Naive thymus-derived CD4-positive, alpha-beta T cell (primary cell): ENCODE data around the gene AOPEP. TPM values are rescaled to one million over a fixed set of nuclear protein-coding genes. Genes with fewer than 3 reads are reported as not detected.

Source experiments
- ATAC-seq: fragments of 150-1000 bp; cut with Tn5 transposase; 2 replicates; pipeline ENCODE4 v1.10.0; 2021; ENCODE audit warnings: mild to moderate bottlenecking, moderate library complexity
- CTCF ChIA-PET: fragments of 350-600 bp; sonication (Branson Sonifier 250); formaldehyde crosslinking; loops from one replicate; lab custom pipeline; 2021; ENCODE audit warnings: antibody characterized with exemption; lab: Charles Lee
- POLR2A ChIA-PET: fragments of 350-600 bp; sonication (Branson Sonifier 250); formaldehyde crosslinking; loops from one replicate; lab custom pipeline; 2021; ENCODE audit warnings: antibody characterized with exemption, inconsistent platforms; lab: Charles Lee
- DNase-seq, 9 donors: peaks; one replicate each; pipeline versions ENCODE4 v3.0.0 to v3.0.0-alpha.2; 2020 to 2022; ENCODE audit warnings: mixed read lengths in 1 of 9
- H3K27ac ChIP-seq: one replicate; pipeline ENCODE4 v1.7.0; 2013; ENCODE audit warnings: mild to moderate bottlenecking, low read depth, low read length, moderate library complexity
- H3K27me3 ChIP-seq, 2 donors: one replicate each; pipeline ENCODE4 v1.7.0; 2013; ENCODE audit warnings: low read length in 2 of 2, mild to moderate bottlenecking in 2 of 2, moderate library complexity in 2 of 2; ENCODE audit not compliant: control insufficient read depth in 2 of 2, insufficient read depth in 2 of 2
- H3K36me3 ChIP-seq, 3 experiments: 1 replicate in 2 of 3; 2 replicates in 1 of 3; pipeline ENCODE4 v1.7.0; 2013; ENCODE audit warnings: low read length in 3 of 3, mild to moderate bottlenecking in 3 of 3, moderate library complexity in 1 of 3; ENCODE audit not compliant: insufficient read depth in 3 of 3, control insufficient read depth in 2 of 3
- H3K4me1 ChIP-seq, 2 donors: one replicate each; pipeline ENCODE4 v1.7.0; 2013; ENCODE audit warnings: low read length in 2 of 2, mild to moderate bottlenecking in 2 of 2, moderate library complexity in 1 of 2; ENCODE audit not compliant: control insufficient read depth in 2 of 2, insufficient read depth in 2 of 2
- H3K4me3 ChIP-seq: 2 replicates; pipeline ENCODE4 v1.7.0; 2013; ENCODE audit warnings: mild to moderate bottlenecking, low read length
- H3K9me3 ChIP-seq, 3 experiments: 1 replicate in 2 of 3; 2 replicates in 1 of 3; pipeline ENCODE4 v1.7.0; 2013; ENCODE audit warnings: low read length in 3 of 3; ENCODE audit not compliant: control insufficient read depth in 2 of 3
- H3K27ac Mint-ChIP-seq, 9 donors: one replicate each; pipeline ENCODE4 v1.8.0; 2020 to 2022; ENCODE audit warnings: mixed read lengths in 9 of 9, mild to moderate bottlenecking in 8 of 9, moderate library complexity in 5 of 9, inconsistent platforms in 2 of 9
- H3K27me3 Mint-ChIP-seq, 5 donors: one replicate each; pipeline ENCODE4 v1.8.0; 2021 to 2022; ENCODE audit warnings: mixed read lengths in 5 of 5, mild to moderate bottlenecking in 1 of 5
- H3K36me3 Mint-ChIP-seq, 5 donors: one replicate each; pipeline ENCODE4 v1.8.0; 2020 to 2022; ENCODE audit warnings: mixed read lengths in 5 of 5, mild to moderate bottlenecking in 3 of 5, inconsistent platforms in 1 of 5
- H3K4me1 Mint-ChIP-seq, 7 donors: one replicate each; pipeline ENCODE4 v1.8.0; 2020 to 2022; ENCODE audit warnings: mixed read lengths in 7 of 7, mild to moderate bottlenecking in 3 of 7, inconsistent platforms in 1 of 7
- H3K4me3 Mint-ChIP-seq, 10 donors: one replicate each; pipeline ENCODE4 v1.8.0; 2020 to 2022; ENCODE audit warnings: mild to moderate bottlenecking in 10 of 10, mixed read lengths in 10 of 10, moderate library complexity in 6 of 10, inconsistent platforms in 2 of 10
- H3K9me3 Mint-ChIP-seq, 11 donors: one replicate each; pipeline ENCODE4 v1.8.0; 2020 to 2022; ENCODE audit warnings: mixed read lengths in 11 of 11, mild to moderate bottlenecking in 4 of 11, inconsistent platforms in 1 of 11, moderate library complexity in 1 of 11
- intact Hi-C, 2 donors: fragments of 100-400 bp; cut with micrococcal nuclease; formaldehyde crosslinking; loops; one replicate each; pipeline ENCODE4 v1.15.1; 2023
- polyA plus RNA-seq, 2 donors: library from polyadenylated mRNA; unstranded; fragments of 300-500 nt; fragmentation: Illumina TruSeq; gene quantifications; one replicate each; pipeline ENCODE4 v1.2.3, GENCODE V29; 2021
- total RNA-seq, 6 experiments: library from RNA in 5 of 6; stranded (reverse) in 5 of 6; gene quantifications; 1 replicate in 5 of 6; 2 replicates in 1 of 6; pipeline ENCODE4 v1.2.3 and lab custom pipeline; 2021 to 2026

Gene AOPEP
- total and polyA plus RNA-seq, 7 experiments from 2014 or later = 5.7 to 19.0 (median 13.6) TPM

DNA sequence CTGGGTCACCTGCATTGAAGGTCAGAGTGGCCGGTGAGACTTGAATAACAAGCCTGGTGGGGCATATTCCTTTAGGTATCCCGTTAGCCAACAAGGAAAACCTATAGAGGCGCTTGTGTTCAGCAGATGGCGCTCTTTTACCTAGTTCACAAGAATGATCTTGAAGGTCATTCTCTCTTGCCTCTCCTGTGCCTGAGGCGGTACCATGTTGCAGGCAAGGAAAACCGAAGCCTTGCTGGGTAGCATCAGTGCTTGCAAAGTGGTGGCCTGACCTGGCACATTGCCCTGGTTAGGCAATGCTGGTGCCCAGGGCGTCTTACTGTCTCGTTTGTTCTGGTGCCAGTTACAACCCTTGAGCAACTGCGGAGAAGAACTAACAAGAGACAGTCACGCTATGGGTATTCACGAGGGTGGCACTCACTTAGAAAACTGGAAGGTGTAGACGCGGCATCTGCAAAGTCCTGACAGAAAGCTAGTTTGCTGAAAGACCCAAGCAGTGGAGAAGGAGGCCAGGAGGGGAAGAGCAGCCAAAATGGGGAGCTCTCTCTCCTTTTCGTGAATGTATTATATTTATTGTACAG lies 56.7 kb downstream of the AOPEP start:
- ATAC-seq (peak; percentile 61), DNase-seq (peak in 6 of 9 donors; percentile 10 to 31 (median 20))
- POLR2A ChIA-PET = interaction anchor here (0.7 kb wide), 1 partner anchor 345 kb away, joined by 3 read pairs; no protein-coding TSS in a partner anchor
- Histone ChIP-seq H3K36me3 (no peaks in the 10 kb centered on the region), H3K4me3 (no peak overlapping the region), H3K27ac (no peak overlapping the region), H3K9me3 (no peaks in the 10 kb centered on the region), H3K4me1 (no peaks in the 10 kb centered on the region), H3K27me3 (no peaks in the 10 kb centered on the region)
- CTCF ChIA-PET = interaction anchor here (0.8 to 4.2 kb wide), 3 partner anchors 345 to 348 kb away, joined by 4 to 23 read pairs (median 8); no protein-coding TSS in a partner anchor
- Mint-ChIP-seq H3K4me1 (peaks cover 0 to 14% (median 6%) of the 10 kb centered on the region in 7 donors), H3K36me3 (peaks cover 0 to 6% (median 3%) of the 10 kb centered on the region in 5 donors), H3K27me3 (no peaks in the 10 kb centered on the region), H3K27ac (no peak overlapping the region), H3K4me3 (no peak overlapping the region), H3K9me3 (no peaks in the 10 kb centered on the region)
- intact Hi-C loops = loop anchor here (1.0 to 10.0 kb wide), 5 partner anchors 135 to 1432 kb away; no protein-coding TSS in a partner anchor

DNA sequence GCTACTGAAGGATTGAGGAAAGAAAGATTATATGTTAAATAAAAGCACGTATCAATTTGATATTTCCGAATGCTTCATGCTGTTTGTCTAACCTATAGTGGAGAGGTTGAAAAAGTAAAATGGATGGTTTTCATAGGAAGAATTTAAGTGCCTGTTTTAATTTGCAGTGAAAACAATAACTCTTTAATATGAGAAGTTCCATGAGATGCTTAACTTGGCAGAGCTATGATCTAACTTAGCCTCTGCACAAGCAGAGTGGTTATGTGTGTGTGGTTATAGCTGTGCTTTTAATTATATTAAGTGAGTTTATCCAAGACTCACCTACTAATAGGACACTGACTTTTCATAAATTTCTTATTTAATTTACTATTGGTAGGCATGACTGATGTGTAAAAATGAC lies 57.4 kb downstream of the AOPEP start:
- Histone ChIP-seq H3K9me3 (no peaks in the 10 kb centered on the region), H3K4me3 (no peak overlapping the region), H3K36me3 (no peaks in the 10 kb centered on the region), H3K27me3 (no peaks in the 10 kb centered on the region), H3K27ac (no peak overlapping the region), H3K4me1 (no peaks in the 10 kb centered on the region)
- Mint-ChIP-seq H3K27me3 (no peaks in the 10 kb centered on the region), H3K4me3 (no peak overlapping the region), H3K27ac (no peak overlapping the region), H3K9me3 (no peaks in the 10 kb centered on the region), H3K4me1 (peaks cover 0 to 14% (median 6%) of the 10 kb centered on the region in 7 donors), H3K36me3 (peaks cover 0 to 6% (median 3%) of the 10 kb centered on the region in 5 donors)
- intact Hi-C loops = loop anchor here (1.0 to 10.0 kb wide), 5 partner anchors 134 to 1431 kb away; no protein-coding TSS in a partner anchor
- ATAC-seq (no peak), DNase-seq (no peak)
- ChIA-PET CTCF (interaction anchor here (0.8 to 4.2 kb wide), 2 partner anchors 345 to 348 kb away, joined by 4 to 23 read pairs; no protein-coding TSS in a partner anchor), POLR2A (interaction anchor here (0.7 kb wide), 1 partner anchor 344 kb away, joined by 3 read pairs; no protein-coding TSS in a partner anchor)

DNA sequence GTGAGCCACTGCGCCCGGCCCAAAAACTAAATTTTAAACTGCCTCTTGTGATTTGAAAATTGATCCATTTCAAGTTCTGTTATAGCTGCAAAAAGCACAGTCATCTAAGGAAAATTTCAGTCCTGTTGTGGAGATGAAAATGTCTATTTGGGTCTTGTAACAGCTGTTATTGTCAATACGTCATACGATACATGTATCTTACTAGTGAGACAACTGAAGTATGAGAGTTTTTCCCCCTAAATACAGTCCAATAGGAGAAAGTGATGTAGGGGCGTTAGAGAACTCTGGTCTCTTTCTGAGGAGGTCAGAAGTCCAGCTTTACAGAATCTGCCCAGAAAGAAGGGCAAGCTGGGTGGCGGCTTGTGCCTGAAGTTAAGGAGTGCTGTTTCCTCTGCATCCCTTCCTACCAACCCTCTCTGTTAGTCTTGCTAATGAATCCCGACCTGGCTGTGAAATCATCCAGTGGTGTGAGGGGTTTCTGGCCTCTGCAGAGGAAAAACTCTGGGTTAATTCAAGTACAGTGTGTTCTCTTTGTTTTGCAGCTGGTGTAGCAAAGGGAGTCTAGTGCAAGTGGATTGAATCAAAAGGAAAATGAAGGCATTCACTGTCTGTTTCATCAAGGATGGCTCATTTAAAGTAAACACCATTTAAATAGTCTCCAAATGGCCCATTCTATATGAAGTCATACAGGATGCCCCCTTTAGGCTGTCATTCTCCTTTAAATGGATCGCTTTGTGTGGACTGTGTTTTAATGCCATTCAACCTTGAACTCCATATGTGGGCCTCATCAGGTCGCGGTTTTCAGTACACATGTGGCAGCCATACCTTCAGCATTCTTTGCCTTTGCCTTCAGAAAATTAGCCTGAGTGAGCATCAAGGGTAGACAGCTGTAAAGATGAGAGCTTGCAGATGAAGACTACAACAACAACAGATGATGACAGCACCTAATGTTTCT lies 59.0 kb downstream of the AOPEP start:
- Histone ChIP-seq H3K9me3 (no peaks in the 10 kb centered on the region), H3K4me1 (no peaks in the 10 kb centered on the region), H3K4me3 (no peak overlapping the region), H3K27ac (no peak overlapping the region), H3K36me3 (no peaks in the 10 kb centered on the region), H3K27me3 (no peaks in the 10 kb centered on the region)
- intact Hi-C loops = loop anchor here in 1 of 2 donors (10.0 kb wide), 1 partner anchor 1429 kb away; no protein-coding TSS in a partner anchor
- POLR2A ChIA-PET = no interaction called here
- Mint-ChIP-seq H3K27ac (no peak overlapping the region), H3K27me3 (no peaks in the 10 kb centered on the region), H3K36me3 (peaks cover 0 to 6% (median 4%) of the 10 kb centered on the region in 5 donors), H3K9me3 (no peaks in the 10 kb centered on the region), H3K4me1 (peaks cover 0 to 12% (median 6%) of the 10 kb centered on the region in 7 donors), H3K4me3 (no peak overlapping the region)
- DNase-seq (no peak), ATAC-seq (no peak)
- CTCF ChIA-PET = interaction anchor here (4.2 kb wide), 1 partner anchor 343 kb away, joined by 23 read pairs; no protein-coding TSS in a partner anchor

DNA sequence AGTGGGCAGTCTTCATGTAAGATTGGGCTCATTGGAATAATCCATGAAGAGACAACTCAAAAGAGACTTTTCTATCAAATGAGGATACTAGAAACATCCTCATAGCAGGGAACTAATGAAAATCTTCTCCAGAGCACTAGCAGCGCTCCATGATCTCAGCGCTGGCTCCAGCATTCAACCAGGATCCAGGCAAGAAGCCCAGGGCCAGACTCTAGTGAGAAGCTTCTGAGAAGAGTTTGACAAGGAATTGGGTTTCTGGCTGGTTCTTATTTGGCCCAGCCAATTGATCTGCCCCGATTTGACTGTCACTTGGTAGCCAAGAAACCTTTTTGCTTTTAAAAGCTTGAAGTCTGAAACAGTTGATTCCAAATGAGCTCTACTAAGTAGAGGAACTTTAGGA lies 60.1 kb downstream of the AOPEP start:
- peaks cover 0 to 15% (median 5%) of the 10 kb centered on the region in 5 donors for H3K36me3 Mint-ChIP-seq
- no peaks in the 10 kb centered on the region for H3K27me3 ChIP-seq
- ChIA-PET CTCF (no interaction called here), POLR2A (no interaction called here)
- DNase-seq (no peak), ATAC-seq (no peak)
- no peak overlapping the region for H3K27ac ChIP-seq
- H3K9me3 Mint-ChIP-seq = no peaks in the 10 kb centered on the region
- no peaks in the 10 kb centered on the region for H3K36me3 ChIP-seq
- H3K4me1 ChIP-seq = no peaks in the 10 kb centered on the region
- peak overlapping the region in 1 of 9 donors; percentile 13 for H3K27ac Mint-ChIP-seq
- peak overlapping the region in 1 of 10 donors; percentile 3 for H3K4me3 Mint-ChIP-seq
- H3K4me3 ChIP-seq = no peak overlapping the region
- no peaks in the 10 kb centered on the region for H3K27me3 Mint-ChIP-seq
- no peaks in the 10 kb centered on the region for H3K9me3 ChIP-seq
- peaks cover 0 to 9% (median 6%) of the 10 kb centered on the region in 7 donors for H3K4me1 Mint-ChIP-seq
- intact Hi-C loops = loop anchor here in 1 of 2 donors (10.0 kb wide), 1 partner anchor 1428 kb away; no protein-coding TSS in a partner anchor

DNA sequence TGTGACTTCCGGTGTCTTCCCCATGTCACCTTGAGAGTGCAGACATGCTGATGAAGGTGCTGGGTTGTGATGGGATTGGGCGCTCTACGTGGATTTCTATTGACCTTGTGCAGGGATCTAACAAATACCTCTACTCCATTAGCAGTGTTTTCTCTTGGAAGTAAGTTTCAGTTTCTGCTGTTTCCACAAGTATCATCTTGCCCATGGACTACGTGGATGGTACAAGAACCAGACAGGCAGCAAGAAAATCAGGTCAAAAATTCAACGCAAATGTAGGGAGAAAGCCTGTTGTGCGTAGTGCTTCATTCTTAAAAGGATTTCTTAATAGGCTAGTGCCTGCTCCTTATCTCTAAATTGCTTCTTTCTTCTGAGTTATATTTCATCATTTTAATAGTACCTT lies 60.8 kb downstream of the AOPEP start:
- H3K27ac ChIP-seq = no peak overlapping the region
- no peaks in the 10 kb centered on the region for H3K27me3 Mint-ChIP-seq
- H3K27ac Mint-ChIP-seq = no peak overlapping the region
- H3K4me1 Mint-ChIP-seq = peaks cover 0 to 9% (median 6%) of the 10 kb centered on the region in 7 donors
- intact Hi-C loops = loop anchor here in 1 of 2 donors (10.0 kb wide), 1 partner anchor 1428 kb away; no protein-coding TSS in a partner anchor
- no peak for DNase-seq
- H3K4me3 Mint-ChIP-seq = peak overlapping the region in 2 of 10 donors; percentile 3 to 4
- H3K9me3 ChIP-seq = no peaks in the 10 kb centered on the region
- POLR2A ChIA-PET = no interaction called here
- H3K36me3 Mint-ChIP-seq = peaks cover under 1 to 20% (median 5%) of the 10 kb centered on the region in 5 donors
- H3K36me3 ChIP-seq = peaks cover 0 to 2% (median 0%) of the 10 kb centered on the region in 3 experiments
- ATAC-seq = no peak
- CTCF ChIA-PET = no interaction called here
- H3K27me3 ChIP-seq = no peaks in the 10 kb centered on the region
- no peaks in the 10 kb centered on the region for H3K4me1 ChIP-seq
- no peak overlapping the region for H3K4me3 ChIP-seq
- no peaks in the 10 kb centered on the region for H3K9me3 Mint-ChIP-seq

DNA sequence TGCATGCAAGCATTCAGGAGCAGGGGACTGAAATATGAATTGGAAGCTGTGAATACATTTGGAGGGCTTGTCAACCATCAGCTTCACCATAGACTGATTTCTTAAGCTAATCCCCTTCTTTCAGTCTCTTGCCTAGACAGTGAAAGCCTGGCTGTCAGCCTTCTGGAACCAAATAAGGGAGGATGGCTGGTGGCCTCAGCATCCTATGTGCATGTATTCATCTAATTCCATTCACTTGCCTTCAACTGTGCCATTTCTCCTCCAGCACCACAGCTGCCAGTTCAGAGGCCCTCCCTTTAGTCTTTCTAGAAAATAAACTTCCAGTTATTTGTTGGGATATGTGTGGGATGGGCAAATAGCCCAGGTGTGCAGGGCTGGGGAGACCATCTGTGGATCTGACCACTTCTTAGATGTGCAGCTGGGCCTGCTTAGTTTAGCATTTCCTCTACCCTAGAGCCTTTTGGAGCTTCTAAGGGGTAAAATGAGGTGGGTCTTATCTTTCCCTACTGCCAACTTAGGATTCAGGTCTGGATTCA lies 62.1 kb downstream of the AOPEP start:
- CTCF ChIA-PET = no interaction called here
- ATAC-seq (no peak), DNase-seq (no peak)
- H3K36me3 Mint-ChIP-seq = peaks cover 7 to 32% (median 14%) of the 10 kb centered on the region in 5 donors
- no peak overlapping the region for H3K27ac ChIP-seq
- no peaks in the 10 kb centered on the region for H3K27me3 ChIP-seq
- H3K9me3 ChIP-seq = no peaks in the 10 kb centered on the region
- peaks cover 0 to 9% (median 6%) of the 10 kb centered on the region in 7 donors for H3K4me1 Mint-ChIP-seq
- intact Hi-C loops = loop anchor here in 1 of 2 donors (10.0 kb wide), 1 partner anchor 1426 kb away; no protein-coding TSS in a partner anchor
- H3K4me3 ChIP-seq = no peak overlapping the region
- H3K9me3 Mint-ChIP-seq = no peaks in the 10 kb centered on the region
- no peaks in the 10 kb centered on the region for H3K4me1 ChIP-seq
- peaks cover 0 to 6% (median 0%) of the 10 kb centered on the region in 3 experiments for H3K36me3 ChIP-seq
- H3K27me3 Mint-ChIP-seq = no peaks in the 10 kb centered on the region
- POLR2A ChIA-PET = no interaction called here
- H3K27ac Mint-ChIP-seq = no peak overlapping the region
- H3K4me3 Mint-ChIP-seq = no peak overlapping the region
